SIG-M5 (cell line): Measurements from ENCODE around the gene BTBD18.
"Not testable (repeated sequence)": the region's sequence is repeated elsewhere in the genome, so short reads cannot be mapped to it uniquely, and the experiment has no call there.

Experiments
- DNase-seq: peaks from one replicate; lab custom pipeline; 2025; lab: John Stamatoyannopoulos, UW

BTBD18 gene

DNA sequence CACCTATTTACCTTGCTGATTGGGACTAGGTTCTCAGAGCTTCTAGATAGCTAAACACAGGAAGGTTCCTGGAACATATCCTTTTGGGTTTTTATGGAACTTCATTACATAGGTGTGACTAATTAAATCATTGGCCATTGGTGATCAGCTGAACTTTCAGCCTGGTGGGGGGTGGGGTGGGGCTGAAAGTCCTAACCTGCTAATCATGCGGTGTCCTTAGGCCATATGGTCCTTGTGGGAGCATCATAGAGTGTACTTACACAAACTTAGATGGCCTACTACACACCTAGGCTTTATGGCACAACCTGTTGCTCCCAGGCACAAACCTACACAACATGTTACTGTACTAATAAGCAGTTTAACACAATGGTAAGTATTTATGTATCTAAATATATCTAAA, 19.0 kb downstream of the BTBD18 start:
- no peak for DNase-seq

DNA sequence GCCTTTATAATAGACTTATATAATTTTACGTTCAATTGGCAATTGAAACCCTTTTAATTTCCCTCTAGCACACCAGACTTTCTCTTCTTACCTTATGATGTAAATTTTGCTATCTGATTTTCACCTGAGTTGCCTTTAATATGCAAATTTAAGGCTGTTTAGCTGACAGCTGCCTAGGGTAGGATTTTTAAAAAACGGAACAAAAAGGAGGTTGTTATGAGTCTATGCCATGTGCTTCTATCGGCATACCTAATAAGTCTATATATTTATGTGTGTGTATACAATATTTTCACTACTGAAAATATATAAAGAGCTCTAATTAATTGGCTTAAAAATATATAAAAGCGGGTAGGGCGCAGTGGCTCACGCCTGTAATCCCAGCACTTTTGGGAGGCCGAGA, 22.1 kb downstream of the BTBD18 start:
- DNase-seq: no peak

DNA sequence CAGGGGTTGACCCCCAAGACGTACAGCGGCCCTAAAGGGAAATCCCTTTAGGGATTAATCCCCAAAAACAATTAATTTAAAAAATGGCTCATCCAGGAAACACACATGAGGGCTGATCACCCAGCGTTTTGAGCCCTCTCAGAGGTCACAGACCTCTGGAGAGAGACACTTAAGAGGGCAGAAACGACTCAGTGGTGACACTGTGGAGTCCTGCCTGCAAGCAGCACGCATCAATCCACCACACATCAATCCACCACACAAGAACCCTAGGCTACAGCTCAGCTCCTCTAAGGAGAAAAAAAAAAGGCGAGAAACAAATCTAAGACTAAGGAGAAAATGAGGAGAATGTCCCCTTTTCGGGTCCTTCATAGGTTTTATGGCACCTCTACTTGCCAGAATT, 22.8 kb downstream of the BTBD18 start:
- DNase-seq: no peak

DNA sequence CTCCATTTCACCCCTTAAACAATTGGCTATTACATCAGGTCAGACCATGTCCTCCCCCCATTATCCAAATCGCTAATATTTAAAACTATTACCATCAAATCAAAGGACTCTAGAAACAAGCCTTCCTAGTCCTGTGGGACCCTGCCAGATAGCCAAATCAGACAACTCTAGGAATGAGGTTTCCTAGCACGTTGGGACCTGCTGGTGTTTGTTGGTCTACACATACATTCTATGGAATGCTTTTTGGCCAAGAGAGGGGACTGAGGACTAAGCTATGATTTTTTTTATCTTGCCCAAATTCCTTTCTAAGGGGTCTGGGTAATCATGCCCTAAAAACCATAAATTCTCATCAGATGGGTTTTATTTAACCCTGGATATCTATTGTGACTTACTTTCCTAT, 24.4 kb downstream of the BTBD18 start:
- no peak for DNase-seq

DNA sequence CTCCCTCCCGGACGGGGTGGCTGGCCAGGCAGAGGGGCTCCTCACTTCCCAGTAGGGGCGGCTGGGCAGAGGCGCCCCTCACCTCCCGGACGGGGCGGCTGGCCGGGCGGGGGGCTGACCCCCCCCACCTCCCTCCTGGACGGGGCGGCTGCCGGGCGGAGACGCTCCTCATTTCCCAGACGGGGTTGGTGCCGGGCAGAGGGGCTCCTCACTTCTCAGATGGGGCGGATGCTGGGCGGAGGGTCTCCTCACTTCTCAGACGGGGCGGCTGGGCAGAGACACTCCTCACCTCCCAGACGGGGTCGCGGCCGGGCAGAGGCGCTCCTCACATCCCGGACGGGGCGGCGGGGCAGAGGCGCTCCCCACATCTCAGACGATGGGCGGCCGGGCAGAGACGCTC, 34.9 kb downstream of the BTBD18 start:
- DNase-seq: not testable (repeated sequence)

DNA sequence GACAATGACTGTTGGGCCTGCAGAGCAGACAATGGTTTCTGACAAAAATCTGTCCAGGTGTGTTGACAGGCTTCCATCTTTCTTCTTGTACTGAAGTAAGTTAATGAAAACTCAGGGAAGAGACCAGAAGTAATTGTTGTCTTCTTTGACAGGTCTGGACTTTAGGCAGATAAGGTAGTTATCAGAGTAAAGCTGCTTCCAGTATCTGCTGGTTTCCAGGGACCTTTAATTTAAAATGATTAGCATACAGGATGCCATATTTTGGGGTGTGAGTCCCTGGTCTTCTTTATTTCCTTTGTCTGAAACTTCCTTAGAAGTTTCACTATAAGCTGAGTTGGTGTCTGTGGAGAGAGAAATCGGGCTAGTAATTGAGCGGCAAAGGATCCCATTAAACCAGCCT, 37.8 kb downstream of the BTBD18 start:
- no peak for DNase-seq

DNA sequence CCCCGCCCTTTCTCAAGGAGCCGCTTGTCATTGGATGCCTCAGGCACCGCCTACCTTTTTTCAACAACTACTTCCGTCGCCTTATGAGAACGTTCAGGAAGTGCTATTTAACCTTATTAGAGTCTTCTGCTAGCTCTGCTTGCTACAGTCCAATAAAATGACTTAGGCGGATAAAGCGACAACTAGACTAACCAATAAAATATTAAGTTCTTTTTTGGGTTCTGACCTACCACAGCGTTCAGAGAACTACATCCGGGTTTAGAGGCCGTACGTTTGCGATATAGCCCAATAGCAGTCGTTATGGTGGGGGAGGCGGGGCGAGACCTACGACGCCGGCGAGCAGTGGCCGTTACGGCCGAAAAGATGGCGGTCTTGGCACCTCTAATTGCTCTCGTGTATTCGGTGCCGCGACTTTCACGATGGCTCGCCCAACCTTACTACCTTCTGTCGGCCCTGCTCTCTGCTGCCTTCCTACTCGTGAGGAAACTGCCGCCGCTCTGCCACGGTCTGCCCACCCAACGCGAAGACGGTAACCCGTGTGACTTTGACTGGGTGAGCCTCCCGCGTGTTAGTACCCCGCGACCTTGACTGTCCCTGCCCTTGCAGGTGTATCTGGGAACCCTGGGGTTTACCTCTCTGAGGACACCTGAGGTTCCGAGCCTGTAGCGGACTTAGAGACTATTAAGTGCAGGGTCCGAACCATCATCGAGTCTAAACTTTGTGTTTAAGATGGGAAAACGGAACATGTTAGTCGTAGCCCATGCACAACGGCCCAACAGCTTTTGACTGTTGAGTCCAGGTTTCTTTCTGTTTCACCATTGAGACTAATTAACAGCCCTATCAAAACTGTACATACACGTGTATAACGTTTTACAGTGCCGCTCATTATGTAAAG, 39.1 kb downstream of the BTBD18 start, which contains the start of gene TMX2:
TSS of gene TMX2 (plus strand) at position 338 of the 895 bp plus-strand sequence. CDS start at position 364, 26 bp downstream.
- peak; percentile 100 for DNase-seq

DNA sequence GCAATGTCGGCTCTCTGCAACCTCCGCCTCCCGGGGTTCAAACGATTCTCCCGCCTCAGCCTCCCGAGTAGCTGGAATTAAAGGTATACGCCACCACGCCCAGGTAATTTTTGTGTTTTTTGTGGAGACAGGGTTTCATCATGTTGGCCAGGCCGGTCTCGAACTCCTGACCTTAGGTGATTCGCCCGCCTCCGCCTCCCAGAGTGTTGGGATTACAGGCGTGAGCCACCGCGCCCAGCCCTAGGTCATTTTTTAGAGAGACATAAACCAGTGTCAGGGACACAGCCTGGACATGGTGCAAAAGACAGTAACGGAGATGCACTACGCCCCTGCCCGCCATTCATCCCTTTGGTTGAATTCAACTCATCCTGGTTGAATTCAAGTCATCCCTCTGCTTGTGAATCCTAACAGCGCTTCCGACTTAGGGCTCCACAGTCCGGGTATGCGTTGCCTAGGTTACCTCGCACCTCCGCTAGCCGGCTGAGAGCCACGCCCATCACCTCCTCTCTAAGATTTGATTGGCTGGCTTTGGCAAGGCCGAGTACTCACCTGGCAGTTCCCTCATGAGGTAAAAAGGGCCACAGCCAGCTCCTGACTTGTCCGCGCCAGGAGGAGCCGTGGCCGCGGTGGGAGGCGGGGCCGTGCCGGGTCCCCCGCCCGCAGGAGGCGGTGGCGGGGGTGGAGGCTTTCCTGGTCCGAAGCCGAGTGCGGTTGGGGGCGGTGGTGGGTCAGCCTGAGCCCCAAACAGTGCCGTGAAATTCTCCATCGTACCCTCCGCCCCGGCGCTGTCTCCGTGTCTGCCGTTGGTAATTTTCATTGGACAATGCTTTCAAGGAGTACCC, 40.0 kb downstream of the BTBD18 start, which contains the start of gene MED19:
TSS of gene MED19 (minus strand) at position 802 of the 842 bp plus-strand sequence. CDS start at position 766, 36 bp downstream.
- peak; percentile 25 for DNase-seq

DNA sequence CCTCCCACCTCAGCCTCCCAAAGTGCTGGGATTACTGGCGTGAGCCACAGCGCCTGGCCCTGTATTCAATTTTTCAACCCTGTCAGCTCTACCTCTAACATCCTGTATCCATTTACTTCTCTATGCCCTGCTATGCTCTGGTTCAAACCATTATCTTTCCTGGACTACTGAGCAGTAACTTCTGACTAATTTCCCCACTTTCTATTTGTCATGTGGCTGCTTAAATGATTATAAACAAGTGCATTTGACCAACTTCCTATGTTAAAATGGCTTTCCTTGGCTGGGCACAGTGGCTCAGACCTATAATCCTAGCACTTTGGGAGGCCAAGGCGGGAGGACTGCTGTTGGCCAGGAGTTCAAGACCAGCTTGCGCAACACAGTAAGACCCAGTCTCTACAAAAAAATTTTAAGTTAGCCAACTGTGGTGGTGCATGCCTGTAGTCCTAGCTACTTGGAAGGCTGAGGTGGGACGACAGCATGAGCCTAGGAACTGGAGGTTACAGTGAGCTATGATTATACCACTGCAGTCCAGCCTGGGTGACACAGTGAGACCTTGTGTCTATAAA, 41.7 kb downstream of the BTBD18 start:
- DNase-seq: no peak

DNA sequence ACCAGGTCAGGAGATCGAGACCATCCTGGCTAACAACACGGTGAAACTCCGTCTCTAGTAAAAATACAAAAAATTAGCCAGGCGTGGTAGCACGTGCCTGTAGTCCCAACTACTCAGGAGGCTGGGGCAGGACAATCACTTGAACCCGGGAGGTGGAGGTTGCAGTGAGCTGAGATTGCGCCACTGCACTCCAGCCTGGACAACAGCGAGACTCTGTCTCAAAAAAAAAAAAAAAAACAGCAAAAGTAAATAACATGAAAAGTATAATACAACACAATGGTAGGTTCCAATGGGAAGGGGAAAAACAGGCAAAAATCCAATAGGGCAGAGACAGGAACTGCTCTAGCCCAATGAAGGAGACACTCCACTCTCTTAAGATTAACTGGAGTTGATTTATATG, 46.2 kb downstream of the BTBD18 start:
- not testable (repeated sequence) for DNase-seq

DNA sequence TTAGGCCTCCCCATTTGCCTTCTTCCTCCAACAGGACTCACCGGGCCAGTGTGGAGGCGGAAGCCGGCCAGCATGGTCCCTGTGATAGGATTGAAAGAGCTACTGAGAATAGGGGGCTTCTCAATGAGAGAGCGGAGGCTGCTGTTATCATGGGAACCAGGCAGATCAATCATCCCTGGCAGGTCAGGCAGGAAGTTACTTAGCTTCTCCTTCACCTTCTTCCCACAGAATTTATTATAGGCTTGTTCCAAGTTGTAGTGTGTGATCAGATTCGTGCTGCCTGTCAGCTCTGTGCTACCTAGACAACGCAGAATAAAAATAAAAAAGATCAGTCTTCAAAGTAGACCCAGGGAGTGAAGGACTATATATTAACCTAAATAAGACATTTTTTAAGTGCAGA, 46.7 kb downstream of the BTBD18 start:
- no peak for DNase-seq

DNA sequence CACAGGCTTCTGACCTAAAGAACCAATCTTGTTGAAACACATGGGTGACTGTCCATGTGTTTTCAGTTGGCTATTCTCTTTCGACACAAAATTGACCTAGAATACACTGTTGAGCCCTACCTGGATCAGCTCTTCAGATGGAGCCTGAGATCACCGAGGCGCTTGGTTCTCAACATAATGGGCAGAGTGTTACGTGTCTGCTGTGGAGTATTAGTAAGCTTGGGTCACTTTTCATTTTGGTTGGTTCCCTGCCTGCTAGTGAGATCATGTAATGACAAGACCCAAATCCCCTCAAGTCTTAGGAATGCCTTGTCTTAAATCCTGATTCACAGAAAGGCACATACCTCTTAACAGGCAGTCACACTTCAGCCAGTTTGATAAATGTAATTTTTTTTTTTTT, 48.3 kb downstream of the BTBD18 start:
- DNase-seq: no peak

DNA sequence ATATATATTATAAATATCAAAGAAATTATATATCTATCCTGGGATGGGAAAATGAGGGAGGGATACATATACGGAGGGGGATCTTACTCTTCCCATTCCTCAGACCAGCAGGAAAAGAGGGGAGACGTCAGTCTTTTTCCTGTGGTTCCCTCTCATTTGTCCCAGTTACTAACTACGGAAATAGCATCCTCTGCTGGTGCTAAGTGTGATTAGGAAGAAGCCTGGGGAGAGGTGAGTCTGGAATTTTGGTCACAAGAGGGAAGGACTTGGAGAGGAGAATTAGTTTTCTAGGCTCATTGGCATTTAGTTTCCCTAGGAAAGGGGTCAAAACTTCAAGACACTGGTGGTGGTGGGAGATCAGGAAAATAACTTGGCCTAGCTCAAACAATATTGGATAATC, 51.2 kb downstream of the BTBD18 start:
- DNase-seq: no peak

DNA sequence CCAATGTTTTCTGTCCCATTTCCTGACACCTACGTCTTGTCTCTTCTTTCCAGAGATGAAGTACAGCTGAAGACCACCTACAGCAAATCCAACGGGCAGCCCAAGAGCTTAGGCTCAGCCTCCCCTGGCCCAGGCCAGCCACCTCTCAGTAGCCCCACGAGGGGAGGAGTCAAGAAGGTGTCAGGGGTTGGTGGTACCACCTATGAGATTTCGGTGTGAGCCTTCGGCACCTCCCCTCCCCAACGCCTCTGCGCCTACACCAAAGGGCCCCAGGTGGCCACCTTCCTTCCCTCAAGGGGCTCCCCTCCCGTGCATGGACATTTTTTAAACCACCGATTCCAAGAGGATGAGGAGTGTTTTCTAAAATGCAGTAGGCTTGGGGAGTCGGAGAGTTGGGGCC, 51.8 kb downstream of the BTBD18 start:
- DNase-seq: no peak

DNA sequence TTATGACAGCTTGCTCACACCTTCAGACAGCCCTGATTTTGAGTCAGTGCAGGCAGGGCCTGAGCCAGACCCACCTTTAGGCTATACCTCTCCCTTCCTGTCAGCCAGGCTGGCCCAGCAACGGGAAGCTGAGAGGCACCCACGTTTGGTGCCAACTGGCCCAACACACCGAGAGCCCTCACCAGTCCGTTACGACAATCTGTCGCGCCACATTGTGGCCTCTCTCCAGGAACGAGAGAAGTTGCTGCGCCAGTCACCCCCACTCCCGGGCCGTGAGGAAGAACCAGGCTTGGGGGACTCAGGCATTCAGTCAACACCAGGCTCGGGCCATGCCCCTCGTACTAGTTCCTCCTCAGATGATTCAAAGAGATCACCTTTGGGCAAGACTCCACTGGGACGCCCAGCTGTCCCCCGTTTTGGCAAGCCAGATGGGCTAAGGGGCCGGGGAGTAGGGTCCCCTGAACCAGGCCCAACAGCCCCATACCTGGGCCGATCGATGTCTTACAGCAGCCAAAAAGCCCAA, 52.7 kb downstream of the BTBD18 start:
- DNase-seq: no peak
